CD1c-positive myeloid dendritic cell (primary cell): ENCODE measurements around the gene AIP.

Experiments
- DNase-seq: peaks from one replicate; pipeline ENCODE4 v3.0.0-alpha.2; 2016; ENCODE audit errors: extremely low spot score

The AIP gene

DNA sequence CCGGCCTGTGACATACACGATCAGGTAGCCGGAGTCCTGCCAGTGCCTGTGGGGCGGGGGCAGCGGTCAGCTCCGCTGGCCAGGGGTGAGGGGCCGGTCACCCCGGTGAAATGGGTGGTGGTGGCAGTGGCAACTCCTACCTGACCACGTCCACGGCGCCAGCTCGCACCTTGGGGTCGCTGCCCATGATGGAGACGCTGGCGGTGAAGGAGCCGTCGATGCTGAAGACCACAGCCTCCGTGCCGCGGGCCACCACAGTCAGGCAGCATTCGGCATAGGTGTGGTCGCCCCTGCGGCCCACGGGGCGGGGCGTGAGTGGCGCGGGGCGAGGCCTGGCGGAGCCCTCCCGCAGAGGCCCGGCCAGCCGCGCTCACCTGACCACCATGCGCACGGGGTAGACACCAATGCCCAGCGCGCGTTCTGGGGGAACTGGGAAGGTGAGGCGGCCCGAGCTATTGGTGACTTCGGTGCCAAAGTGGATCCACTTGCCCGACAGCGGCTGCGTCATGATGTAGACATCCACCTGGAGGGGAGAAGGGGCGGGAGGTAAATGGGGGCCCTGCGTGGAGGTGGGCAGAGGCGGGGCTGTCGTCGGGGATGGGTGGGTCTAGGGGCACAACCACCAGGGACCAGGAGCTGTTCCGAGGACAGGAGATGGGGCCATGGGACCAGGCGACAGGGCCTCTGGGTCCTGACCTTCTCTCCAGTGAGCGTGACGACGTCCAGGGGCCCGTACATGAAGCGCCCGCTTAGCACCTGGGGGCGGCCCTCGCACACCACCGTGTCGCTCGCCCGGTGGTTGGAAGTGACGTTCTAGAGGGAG is 10.9 kb downstream of the AIP start:
- no peak for DNase-seq

GRCh38 chr11:67494371-67495233 is 11.8 kb downstream of the AIP start:
- no peak for DNase-seq

DNA sequence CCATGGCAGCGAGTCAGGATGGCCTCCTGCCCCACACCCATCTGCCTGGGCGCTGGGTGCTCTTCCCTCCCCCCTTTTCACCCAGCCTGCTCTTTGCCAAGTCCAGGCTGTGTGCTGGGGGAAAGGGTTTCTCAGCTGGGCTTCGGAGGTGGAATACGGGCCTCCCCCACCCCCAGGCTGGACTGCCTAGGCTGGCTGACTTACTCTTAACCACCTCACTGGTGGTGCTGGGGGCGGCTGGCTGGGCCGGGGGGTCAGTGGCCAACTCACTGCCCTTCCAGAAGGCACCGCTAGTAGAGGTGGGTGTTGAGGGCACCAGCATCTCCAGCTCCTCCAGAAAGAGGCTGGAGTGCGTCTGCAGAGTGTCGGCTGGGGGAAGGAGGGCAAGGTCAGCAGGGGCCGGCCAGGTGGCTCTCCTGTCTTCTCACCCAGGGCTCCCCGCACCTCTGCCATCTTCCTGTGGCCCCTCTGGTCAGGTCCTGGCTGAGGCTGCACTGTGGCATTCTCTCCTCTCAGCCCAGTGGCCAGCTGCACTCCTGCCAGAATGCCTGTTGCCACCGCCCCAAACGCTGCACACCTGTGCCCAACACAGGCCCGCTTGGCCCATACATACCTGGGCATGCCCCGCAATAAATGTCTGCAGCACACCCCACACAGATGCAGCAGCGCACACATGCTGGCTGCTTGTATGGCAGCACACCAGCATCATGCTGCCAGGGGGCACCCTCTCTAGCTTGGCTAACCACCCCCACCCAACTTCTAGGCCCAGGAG is 12.6 kb downstream of the AIP start:
- DNase-seq = no peak

DNA sequence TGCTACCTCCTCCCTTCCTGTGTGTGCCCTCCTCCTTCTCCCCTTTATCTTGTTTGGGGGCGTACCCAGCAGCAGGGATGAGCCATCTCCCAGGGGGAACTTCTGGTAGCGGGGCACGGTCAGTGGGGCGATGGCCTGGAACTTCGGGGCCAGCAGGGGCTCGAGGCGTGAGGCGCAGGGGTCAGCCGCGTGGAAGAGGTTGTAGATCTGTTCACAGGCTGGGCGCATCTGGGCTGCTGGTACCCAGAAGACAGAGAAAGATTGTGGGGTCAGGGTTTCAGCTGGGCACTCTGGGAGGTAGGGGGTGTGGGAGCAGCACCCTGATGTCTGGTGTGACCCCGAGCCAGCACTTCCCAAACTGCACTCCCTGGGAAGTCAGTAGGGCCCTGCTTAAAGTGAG is 13.3 kb downstream of the AIP start:
- no peak for DNase-seq

DNA sequence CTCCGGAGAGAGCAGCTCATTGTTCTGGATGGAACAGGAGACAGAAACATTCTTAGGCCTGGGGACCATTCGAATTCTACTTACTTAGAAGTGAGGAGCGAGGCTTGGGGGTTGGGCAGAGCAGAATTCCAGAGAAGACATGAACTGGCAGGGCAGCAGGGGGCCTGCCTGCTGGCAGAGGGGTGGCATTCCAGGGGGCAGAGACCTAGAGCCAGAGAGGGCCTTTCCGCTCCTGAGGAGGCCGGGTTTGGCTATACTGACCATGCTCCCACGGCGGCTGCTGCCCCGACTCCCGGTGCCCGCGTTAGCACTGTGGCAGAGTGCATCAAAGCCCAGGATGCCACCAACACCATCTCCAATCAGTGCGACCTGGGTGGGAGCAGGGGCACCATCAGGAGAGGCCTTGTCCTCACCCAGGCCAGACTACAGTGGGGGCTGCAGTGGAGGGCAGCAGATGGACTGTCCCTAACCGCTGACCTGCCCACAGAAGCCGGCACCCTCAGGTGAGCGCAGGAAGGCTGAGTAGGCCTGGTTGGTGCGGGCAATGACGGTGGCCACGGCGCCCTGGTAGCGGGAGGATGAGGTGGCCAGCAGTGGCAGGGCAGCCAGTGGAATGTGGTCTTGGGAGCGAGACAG is 14.9 kb downstream of the AIP start:
- no peak for DNase-seq

GRCh38 chr11:67498544-67498972 is 15.7 kb downstream of the AIP start:
- no peak for DNase-seq

DNA sequence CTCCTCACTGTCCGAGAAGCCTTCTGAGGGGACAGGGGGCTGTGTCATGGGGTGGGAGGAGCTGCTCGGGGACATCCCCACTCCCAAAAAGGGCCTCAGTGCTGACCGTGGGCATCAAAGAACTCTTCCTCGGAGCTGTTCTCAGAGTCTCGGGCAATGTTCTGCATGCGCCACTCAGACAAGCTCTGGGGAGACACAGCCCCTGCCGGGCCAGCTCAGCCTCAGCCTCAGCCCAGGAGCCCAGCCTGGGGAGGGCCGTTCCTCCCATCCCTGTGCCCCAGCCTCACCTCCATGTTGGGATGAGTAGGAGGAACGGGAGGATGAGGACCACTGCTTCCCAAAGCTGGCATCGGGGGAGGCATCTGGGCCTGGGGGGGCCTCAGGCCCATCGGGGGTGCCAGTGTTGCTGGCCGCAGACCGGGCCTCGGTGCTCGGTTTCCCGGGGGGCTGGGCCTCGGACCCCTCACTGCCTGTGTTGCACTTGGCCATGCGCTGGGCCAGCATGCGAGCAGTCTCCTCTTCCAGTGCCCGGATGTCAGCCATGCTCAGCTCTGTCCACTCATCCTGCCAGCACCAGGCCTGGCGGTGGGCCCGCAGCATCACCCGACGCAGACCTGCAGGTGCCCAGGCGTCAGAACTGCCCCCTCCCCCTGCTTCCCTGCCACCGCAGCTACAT is 17.1 kb downstream of the AIP start:
- DNase-seq = no peak

GRCh38 chr11:67500484-67500821 is 17.6 kb downstream of the AIP start:
- DNase-seq = no peak

DNA sequence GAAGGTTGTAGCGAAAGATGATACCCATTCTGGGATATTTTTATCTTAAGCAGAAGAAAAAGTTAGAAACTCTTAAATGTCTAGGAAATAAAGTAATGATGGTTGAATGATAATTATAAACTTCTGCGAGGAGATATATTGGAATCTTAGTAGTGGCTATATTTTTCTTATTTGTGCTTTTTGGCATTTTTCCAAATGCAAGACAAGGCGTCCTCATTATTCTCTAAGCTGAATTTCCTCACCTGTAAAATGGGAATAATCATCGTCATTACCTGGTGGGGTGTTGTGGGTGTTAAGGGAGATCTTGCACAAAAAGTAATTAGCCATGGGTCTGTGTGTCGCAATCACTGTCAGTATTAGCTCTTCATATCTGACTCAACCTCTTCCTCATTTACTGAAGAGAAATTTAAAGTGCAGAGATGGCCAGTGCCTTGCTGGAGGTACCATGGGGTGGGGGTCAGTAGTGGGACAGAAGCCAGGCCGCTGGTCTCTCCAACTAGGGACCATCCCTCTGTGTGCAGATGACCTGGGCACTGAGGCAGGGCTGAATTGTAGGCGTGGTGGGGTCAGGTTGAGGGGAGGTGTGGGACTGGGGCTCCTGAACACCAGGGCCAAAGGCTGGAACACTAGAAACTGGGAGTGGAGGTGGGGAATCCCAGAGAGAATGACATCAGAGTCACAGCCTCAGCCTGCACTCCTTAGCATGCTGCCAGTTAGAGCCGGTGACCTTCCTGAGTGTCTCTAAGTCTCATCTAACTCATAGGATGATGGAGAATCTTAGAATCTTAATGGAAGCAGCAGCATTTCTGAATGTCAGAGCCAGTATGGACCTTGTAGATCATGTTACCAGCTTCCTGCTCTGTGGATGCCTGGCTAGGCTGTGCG is 18.2 kb downstream of the AIP start:
- peak; percentile 60 for DNase-seq

GRCh38 chr11:67501854-67502253 is 19.0 kb downstream of the AIP start:
- no peak for DNase-seq

DNA sequence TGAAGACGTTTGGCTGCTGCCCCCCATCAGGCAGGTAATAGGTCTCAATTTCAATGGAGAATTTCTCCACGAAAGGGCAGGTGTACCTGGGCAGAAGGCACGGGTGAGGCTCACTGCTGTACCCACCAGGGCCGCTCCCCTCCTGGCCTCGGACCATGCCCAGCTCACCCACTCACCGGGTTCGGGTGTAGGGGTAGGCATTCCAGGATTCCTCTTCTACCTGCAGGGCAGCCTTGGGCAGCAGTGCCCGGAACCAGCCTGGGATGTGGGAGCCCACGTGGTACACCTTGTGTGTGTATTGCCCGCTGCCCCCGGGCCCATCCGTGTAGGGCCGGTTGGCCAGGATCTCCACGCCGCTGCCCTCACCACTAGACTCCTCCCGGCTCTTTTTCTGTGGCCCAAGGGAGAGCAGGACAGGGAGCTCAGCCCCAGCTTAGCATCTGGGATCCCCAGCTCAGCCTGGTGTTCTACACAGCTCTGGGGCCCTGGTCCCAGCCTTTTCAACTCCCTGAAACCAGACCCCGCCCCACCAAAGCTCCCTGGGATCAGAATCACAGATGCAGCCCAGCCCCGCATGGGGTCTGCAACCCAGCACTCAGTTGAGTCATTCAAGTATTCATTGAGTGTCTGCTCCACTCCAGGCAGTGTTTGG is 19.6 kb downstream of the AIP start:
- DNase-seq = no peak

- DNase-seq = no peak
These were observed 20.5 kb downstream of the AIP start for GRCh38 chr11:67503119-67504004.

- DNase-seq = peak; percentile 22
These were observed 21.5 kb downstream of the AIP start for GRCh38 chr11:67504005-67504949.

- DNase-seq = peak; percentile 76
These were observed 22.2 kb downstream of the AIP start, which contains the start of gene PITPNM1 for GRCh38 chr11:67504950-67505581. Gene PITPNM1, minus strand, starts transcription at chr11:67505363. Its CDS starts 1,183 bp downstream, at chr11:67504180.

DNA sequence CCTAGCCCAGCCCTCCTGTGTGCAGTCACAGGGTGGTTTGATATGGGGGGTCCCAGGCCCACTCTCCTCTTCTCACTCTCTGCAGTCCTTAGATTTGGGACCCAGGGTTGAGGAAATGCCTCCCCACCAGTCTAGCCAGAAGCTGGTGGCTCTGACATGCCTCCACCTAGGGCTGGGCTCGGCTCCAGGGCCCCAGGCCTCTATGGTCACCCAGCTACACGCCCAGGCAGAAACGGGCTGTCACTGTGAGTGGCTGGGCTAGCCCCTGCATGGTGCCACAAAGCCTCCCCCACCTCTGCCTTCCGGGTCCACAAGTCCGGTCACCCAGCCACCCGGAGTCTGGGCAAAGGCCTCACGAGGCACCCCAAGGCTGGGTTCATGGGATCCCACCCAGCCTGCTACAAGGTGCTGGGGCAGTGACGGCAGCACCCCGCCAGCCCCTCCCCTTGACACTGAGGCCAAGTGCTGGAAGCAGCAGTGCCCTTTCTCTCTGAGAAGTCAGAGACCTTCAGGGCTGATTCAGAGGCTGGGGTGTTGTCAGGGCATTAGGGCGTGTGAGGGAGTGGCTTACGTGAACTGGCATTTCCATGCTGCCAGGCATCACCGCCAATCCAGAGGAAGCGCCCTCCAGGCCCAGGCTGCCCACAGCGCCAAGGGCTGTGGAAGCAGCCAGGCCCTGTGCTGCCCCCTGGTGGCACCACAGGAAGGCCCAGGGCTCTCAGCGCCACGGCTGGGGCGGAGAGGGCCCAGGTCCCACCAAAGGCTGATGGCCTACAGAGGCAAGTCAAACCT is 23.0 kb downstream of the AIP start:
- peak; percentile 97 for DNase-seq

DNA sequence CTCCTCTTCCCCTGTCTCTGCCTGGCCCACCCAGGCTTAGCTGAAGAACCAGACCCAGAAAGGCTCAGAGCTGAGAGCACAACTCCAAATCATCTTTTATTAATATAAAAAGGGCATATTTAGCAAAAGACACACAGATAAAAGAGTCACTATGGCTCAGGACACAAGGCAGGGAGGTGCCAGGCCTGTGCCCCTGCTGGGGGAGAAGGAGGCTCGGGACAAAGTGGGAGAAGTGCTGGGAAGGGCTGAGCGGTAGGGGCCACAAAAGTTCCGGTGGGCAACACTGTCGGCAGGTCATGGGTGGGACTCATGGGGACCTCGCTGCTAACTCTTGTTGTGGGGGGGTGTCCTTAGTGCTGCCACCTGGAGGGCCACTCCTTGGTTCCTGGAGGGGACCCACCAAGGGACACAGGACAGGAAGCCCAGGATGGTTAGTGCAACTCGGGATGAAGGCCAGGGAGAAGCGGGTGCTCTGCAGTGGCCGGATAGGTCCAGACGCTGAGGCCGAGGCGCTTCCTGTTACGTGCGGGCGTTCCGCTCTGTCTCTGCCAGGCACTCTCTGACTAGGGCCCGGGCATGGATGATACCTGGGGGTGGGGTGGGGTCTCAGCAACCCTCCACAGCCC is 23.7 kb downstream of the AIP start:
- no peak for DNase-seq
